ENCODE measurements around the gene PTPRE. TPM values are rescaled to one million over a fixed set of nuclear protein-coding genes. Genes with fewer than 3 reads are reported as not detected.
"Not testable (repeated sequence)": the region's sequence is repeated elsewhere in the genome, so short reads cannot be mapped to it uniquely, and the experiment has no call there.

PTPRE gene
- total RNA-seq, 1 donor from 2014 or later, result 2.6 TPM

GRCh38 chr10:128086003-128086863 is 179.3 kb downstream of the PTPRE start:
- no peaks in the 10 kb centered on the region for H3K27me3 Mint-ChIP-seq (ENCODE audit: low read depth)
- no peak for TF ChIP-seq CTCF (IDR thresholded peaks at IDR 0.05; ENCODE audit: unreplicated experiment)
- H3K4me3 Mint-ChIP-seq, result no peak overlapping the region
- H3K27ac Mint-ChIP-seq, result no peak overlapping the region
- no peaks in the 10 kb centered on the region for H3K4me1 Mint-ChIP-seq
- H3K36me3 Mint-ChIP-seq, result no peaks in the 10 kb centered on the region
- H3K9me3 Mint-ChIP-seq, result no peaks in the 10 kb centered on the region
- DNase-seq (ENCODE audit: low spot score in 2 of 2, unreplicated experiment in 2 of 2), result peak in 1 of 2 experiments; percentile 33

- no peak for TF ChIP-seq CTCF (IDR thresholded peaks at IDR 0.05; ENCODE audit: unreplicated experiment)
- no peak for DNase-seq (ENCODE audit: low spot score in 2 of 2, unreplicated experiment in 2 of 2)
- Mint-ChIP-seq H3K4me1 (no peaks in the 10 kb centered on the region), H3K9me3 (no peaks in the 10 kb centered on the region), H3K36me3 (no peaks in the 10 kb centered on the region), H3K27ac (no peak overlapping the region), H3K27me3 (ENCODE audit: low read depth) (no peaks in the 10 kb centered on the region), H3K4me3 (no peak overlapping the region)
These were observed 180.4 kb downstream of the PTPRE start for GRCh38 chr10:128087146-128087883.

DNA sequence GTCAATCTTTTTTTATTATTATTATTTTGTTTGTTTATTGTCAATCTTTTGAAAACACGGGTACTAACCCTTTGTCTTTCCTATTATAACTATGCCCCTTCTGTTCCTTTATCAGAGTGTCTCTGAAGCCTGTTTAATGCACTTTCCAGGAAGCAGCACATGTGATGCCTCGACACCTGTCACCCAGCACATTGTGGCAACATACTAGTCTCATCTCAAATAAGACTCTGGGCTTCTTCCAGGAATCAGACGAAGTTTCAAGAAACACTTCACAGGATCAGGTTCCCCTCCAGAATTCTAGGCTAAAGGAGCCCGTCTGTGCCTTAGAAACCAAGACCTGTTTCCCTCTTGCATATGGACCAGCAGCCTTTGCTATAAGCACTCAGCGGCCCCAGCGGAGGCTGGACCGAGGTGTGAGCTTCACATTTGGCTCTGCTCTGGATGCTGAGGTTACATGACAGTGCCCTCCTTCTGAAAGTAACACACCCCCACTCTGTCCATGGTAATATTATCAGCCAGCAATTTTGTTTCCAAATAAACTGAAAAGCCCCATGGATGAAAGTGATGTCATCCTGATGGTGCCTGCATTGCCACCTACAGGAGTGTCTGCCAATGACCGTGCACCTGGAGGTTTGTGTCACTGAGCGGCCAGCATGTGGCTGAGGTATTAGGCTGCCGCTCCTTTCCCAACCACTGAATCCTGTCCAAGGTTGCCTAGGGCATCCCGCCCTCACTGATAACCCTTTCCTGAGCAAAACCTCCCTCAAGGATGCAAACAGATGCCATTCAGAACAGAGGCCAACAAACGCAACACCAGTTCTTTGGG is 181.2 kb downstream of the PTPRE start:
- Mint-ChIP-seq H3K27me3 (ENCODE audit: low read depth) (no peaks in the 10 kb centered on the region), H3K4me1 (no peaks in the 10 kb centered on the region), H3K4me3 (no peak overlapping the region), H3K36me3 (no peaks in the 10 kb centered on the region), H3K9me3 (no peaks in the 10 kb centered on the region), H3K27ac (no peak overlapping the region)
- no peak for TF ChIP-seq CTCF (IDR thresholded peaks at IDR 0.05; ENCODE audit: unreplicated experiment)
- DNase-seq (ENCODE audit: low spot score in 2 of 2, unreplicated experiment in 2 of 2), result no peak

GRCh38 chr10:128091636-128092210 is 184.8 kb downstream of the PTPRE start:
- Mint-ChIP-seq H3K36me3 (no peaks in the 10 kb centered on the region), H3K27ac (no peak overlapping the region), H3K27me3 (ENCODE audit: low read depth) (no peaks in the 10 kb centered on the region), H3K4me3 (no peak overlapping the region), H3K4me1 (no peaks in the 10 kb centered on the region), H3K9me3 (no peaks in the 10 kb centered on the region)
- TF ChIP-seq CTCF (IDR thresholded peaks at IDR 0.05; ENCODE audit: unreplicated experiment), result no peak
- DNase-seq (ENCODE audit: low spot score in 2 of 2, unreplicated experiment in 2 of 2), result peak in 1 of 2 experiments; percentile 35

- Mint-ChIP-seq H3K27me3 (ENCODE audit: low read depth) (no peaks in the 10 kb centered on the region), H3K27ac (no peak overlapping the region), H3K4me1 (no peaks in the 10 kb centered on the region), H3K4me3 (no peak overlapping the region), H3K9me3 (no peaks in the 10 kb centered on the region), H3K36me3 (no peaks in the 10 kb centered on the region)
- TF ChIP-seq CTCF (IDR thresholded peaks at IDR 0.05; ENCODE audit: unreplicated experiment), result no peak
- peak in 1 of 2 experiments; percentile 22 for DNase-seq (ENCODE audit: low spot score in 2 of 2, unreplicated experiment in 2 of 2)
These were observed 185.6 kb downstream of the PTPRE start for GRCh38 chr10:128092454-128092853.

DNA sequence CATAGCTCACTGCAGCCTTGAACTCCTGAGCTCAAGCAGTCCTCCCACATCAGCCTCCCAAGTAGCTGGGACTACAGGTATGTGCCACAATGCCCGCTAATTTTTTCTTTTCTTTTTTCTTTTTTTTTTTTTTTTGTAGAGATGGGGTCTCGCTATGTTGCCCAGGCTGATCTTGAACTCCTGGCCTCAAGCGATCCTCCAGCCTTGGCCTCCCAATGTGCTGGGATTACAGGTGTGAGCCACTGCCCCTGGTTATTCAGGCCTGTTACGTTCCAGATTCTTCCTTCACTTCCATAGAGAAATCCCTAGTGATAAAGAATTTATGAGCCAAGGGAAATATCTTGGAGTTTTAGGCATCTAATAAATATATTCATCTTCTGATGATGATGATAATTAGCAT is 187.7 kb downstream of the PTPRE start:
- H3K27me3 Mint-ChIP-seq (ENCODE audit: low read depth); H3K27ac Mint-ChIP-seq; DNase-seq (ENCODE audit: low spot score in 2 of 2, unreplicated experiment in 2 of 2); H3K9me3 Mint-ChIP-seq; H3K4me3 Mint-ChIP-seq; H3K36me3 Mint-ChIP-seq; H3K4me1 Mint-ChIP-seq: not testable (repeated sequence)

Measured in mesothelial cell of epicardium (in vitro differentiated cells).